Activated T-helper 1 cell treated with anti-CD3 and anti-CD28 coated beads, Interleukin-12 subunit alpha, Interleukin-12 subunit beta, Interleukin-2, Interleukin-4 antibody, amounts not matched to agents 30 ng/mL and 10 ng/mL and 1 ng/mL, durations not matched to agents 14 hours and 24 hours and 36 hours (primary cell): ENCODE results near the gene CRY2. TPM values are rescaled to one million over a fixed set of nuclear protein-coding genes. Genes with fewer than 3 reads are reported as not detected.
"Not testable (repeated sequence)": the region's sequence is repeated elsewhere in the genome, so short reads cannot be mapped to it uniquely, and the experiment has no call there.

Experiments used
- DNase-seq: peaks from one replicate; pipeline ENCODE4 v3.0.0; 2021; ENCODE audit warnings: low spot score
- H3K27ac Mint-ChIP-seq: one replicate; pipeline ENCODE4 v1.8.0; 2021; ENCODE audit warnings: mild to moderate bottlenecking, mixed read lengths
- H3K27me3 Mint-ChIP-seq: one replicate; pipeline ENCODE4 v1.8.0; 2022; ENCODE audit warnings: mild to moderate bottlenecking, moderate library complexity, mixed read lengths; ENCODE audit not compliant: insufficient read depth
- H3K36me3 Mint-ChIP-seq: one replicate; pipeline ENCODE4 v1.8.0; 2021; ENCODE audit warnings: low read depth, mixed read lengths
- H3K4me1 Mint-ChIP-seq: one replicate; pipeline ENCODE4 v1.8.0; 2021; ENCODE audit warnings: low read depth, mixed read lengths
- H3K4me3 Mint-ChIP-seq: one replicate; pipeline ENCODE4 v1.8.0; 2021; ENCODE audit warnings: mild to moderate bottlenecking, moderate library complexity, mixed read lengths
- H3K9me3 Mint-ChIP-seq: one replicate; pipeline ENCODE4 v1.8.0; 2021; ENCODE audit warnings: mixed read lengths
- intact Hi-C: fragments of 100-400 bp; cut with micrococcal nuclease; formaldehyde crosslinking; loops from one replicate; pipeline ENCODE4 v1.15.1; 2024
- total RNA-seq: library from RNA; stranded (reverse); gene quantifications from 2 replicates; pipeline ENCODE4 v1.2.3, GENCODE V29; 2022

Gene CRY2
- total RNA-seq, 1 donor from 2014 or later, result 23.7 TPM

DNA sequence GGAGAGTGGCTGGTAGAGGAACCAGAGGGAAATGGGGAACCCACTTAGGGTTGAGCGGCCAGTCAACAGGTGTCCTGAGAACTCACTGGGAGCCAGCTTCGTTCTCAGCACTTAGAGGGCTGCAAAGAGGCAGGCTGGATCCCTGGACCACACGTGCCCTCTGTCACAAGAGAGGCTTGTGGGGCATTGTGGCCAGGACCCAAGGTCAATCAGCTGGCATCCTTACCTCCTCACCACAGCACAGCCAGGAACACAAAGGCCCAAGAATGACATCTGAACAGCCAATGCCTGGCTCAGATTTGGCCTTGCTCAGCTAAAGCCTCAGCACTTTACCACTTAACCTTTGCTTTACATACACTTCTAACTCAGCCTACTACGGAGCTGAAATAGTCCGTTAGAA, 45.6 kb downstream of the CRY2 start:
- Mint-ChIP-seq H3K4me3 (no peak overlapping the region), H3K27me3 (peaks cover 18% of the 10 kb centered on the region), H3K27ac (no peak overlapping the region), H3K9me3 (no peaks in the 10 kb centered on the region), H3K4me1 (no peaks in the 10 kb centered on the region), H3K36me3 (no peaks in the 10 kb centered on the region)
- intact Hi-C loops, result no loop called here
- no peak for DNase-seq

DNA sequence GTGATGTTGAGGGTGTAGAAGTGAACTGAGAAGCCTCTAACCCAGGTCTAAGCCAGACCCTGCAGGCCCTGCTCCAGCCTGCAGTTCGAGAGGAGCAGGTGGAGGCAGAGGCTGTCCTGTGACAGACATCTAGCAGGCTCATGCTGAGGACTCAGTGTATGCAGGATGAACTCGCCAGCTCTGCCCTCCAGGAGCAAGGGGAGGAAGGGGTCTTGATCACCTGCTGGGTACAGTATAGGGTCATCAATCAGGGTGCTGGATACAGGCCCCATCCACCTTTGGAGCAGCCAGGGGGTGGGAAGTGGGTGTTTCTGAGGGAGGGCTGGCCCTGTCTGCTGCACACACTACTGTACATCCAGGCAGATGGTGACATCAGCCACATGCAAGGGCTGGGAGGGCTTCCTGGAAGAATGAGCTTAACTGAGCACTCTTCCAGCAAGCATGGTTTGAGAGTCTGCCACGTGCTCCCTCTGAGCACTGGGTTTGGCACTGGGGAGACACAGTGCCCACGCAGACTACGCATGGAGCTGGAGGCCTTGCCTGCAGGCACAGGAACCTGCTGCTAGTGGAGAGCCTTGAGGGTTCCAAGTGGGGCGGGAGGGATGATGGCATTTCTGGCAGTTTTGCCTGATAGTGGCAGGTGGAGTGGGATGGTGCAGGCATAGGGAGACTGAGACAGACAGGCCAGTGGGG, 47.4 kb downstream of the CRY2 start:
- no peaks in the 10 kb centered on the region for H3K36me3 Mint-ChIP-seq
- H3K4me1 Mint-ChIP-seq, result no peaks in the 10 kb centered on the region
- intact Hi-C loops, result no loop called here
- no peak overlapping the region for H3K27ac Mint-ChIP-seq
- H3K9me3 Mint-ChIP-seq, result no peaks in the 10 kb centered on the region
- H3K27me3 Mint-ChIP-seq, result peaks cover 24% of the 10 kb centered on the region
- DNase-seq, result no peak
- no peak overlapping the region for H3K4me3 Mint-ChIP-seq

GRCh38 chr11:45895553-45896259, 48.4 kb downstream of the CRY2 start:
- H3K27ac Mint-ChIP-seq, result no peak overlapping the region
- no peaks in the 10 kb centered on the region for H3K36me3 Mint-ChIP-seq
- H3K27me3 Mint-ChIP-seq, result peaks cover 23% of the 10 kb centered on the region
- H3K4me1 Mint-ChIP-seq, result no peaks in the 10 kb centered on the region
- no peaks in the 10 kb centered on the region for H3K9me3 Mint-ChIP-seq
- no peak overlapping the region for H3K4me3 Mint-ChIP-seq
- intact Hi-C loops, result no loop called here
- DNase-seq, result no peak

DNA sequence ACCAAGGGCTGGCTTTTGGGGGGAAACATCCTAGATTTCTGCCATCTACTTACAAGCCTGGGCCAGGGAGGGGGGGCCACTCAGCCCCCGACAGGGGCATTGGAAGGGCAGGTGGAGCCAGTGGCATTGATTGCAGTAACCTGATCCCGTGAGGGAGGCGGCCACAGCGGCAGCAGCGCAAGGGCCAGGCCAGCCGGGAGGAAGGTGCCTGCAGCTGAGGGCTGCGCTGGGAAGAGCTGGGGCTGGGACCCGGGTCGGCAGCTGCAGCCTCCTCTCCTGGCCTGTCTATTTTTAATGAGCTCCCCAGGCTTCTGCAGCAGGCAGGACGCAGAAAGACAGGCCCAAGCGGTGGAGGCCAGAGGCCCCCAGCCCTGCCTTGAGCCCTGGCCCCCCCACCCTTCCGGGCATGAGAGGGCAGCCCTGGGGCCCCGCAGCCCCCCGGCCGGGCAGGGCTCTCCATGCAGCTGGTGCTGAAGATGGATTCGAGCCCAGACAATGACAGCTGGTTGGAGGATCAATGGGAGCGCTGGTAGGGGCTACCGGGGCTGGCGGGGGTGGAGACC, 49.2 kb downstream of the CRY2 start:
- no peaks in the 10 kb centered on the region for H3K4me1 Mint-ChIP-seq
- no peak for DNase-seq
- no peaks in the 10 kb centered on the region for H3K9me3 Mint-ChIP-seq
- no peak overlapping the region for H3K27ac Mint-ChIP-seq
- H3K36me3 Mint-ChIP-seq, result no peaks in the 10 kb centered on the region
- intact Hi-C loops, result no loop called here
- no peak overlapping the region for H3K4me3 Mint-ChIP-seq
- H3K27me3 Mint-ChIP-seq, result peaks cover 30% of the 10 kb centered on the region

GRCh38 chr11:45897556-45897955, 50.3 kb downstream of the CRY2 start:
- Mint-ChIP-seq H3K36me3 (no peaks in the 10 kb centered on the region), H3K27ac (no peak overlapping the region), H3K27me3 (peaks cover 32% of the 10 kb centered on the region), H3K4me3 (no peak overlapping the region), H3K9me3 (no peaks in the 10 kb centered on the region), H3K4me1 (no peaks in the 10 kb centered on the region)
- DNase-seq, result no peak
- intact Hi-C loops, result no loop called here

DNA sequence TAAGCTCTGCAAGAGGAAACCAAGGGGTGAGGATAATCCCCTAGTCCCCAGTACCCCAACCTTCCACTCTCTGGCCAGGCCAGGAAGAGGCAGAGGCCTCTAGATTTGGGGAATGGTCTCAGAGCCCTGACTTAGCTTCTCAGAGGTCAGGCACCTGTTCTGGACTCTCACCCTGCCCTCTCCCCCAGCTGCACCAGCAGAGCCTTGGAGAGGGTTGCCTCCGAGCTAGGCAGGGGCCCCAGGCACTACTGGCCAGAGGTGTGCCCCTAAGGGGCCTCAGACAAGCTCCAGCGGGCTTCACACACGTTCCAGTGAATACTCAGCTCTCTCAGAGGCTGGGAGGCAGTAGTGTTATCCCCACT, 51.8 kb downstream of the CRY2 start:
- H3K36me3 Mint-ChIP-seq, result no peaks in the 10 kb centered on the region
- no peaks in the 10 kb centered on the region for H3K9me3 Mint-ChIP-seq
- H3K27ac Mint-ChIP-seq, result no peak overlapping the region
- peak overlapping the region; percentile 42 for H3K4me3 Mint-ChIP-seq
- H3K4me1 Mint-ChIP-seq, result no peaks in the 10 kb centered on the region
- DNase-seq, result no peak
- H3K27me3 Mint-ChIP-seq, result peaks cover 31% of the 10 kb centered on the region
- intact Hi-C loops, result loop anchor here (1.0 kb wide), 4 partner anchors 14 to 94 kb away; partner anchors contain the start of genes CRY2, MAPK8IP1 and SLC35C1

DNA sequence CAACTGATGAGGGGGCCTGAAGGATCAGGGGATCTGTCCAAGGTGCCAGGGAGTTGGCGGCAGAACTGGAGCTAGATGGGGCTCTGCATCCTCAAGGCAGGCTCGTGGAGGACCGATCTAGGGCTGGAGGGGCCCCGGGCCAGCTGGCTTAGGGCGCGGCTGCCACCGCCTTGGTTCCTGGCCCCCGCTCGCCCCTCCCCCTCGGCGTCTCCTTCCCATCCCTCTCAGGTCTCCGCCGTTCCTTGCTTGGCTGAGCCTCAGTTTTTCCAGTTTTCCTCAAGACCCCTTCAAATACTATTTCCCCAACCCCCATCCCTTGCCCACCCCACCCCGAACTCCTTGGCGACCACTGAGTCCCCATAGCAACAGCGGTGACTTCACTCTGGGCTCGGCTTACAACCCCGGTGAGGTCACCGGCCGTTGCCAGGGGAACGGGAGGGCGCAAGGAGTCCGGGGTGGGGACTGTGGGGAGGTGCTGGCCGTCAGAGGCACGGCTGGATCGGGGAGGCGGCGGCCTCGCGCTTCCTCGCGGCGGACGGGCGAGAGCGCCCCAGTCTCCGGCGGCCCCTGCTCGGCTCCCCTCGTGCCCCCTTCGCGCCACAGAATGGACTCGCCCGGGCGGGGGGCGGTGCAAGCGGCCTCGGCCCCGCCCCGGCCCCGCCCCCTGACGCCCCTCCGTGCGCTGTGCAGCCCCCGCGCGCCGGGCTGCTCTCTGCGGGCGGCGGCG, 52.3 kb downstream of the CRY2 start:
- Mint-ChIP-seq H3K36me3 (no peaks in the 10 kb centered on the region), H3K27me3 (peaks cover 30% of the 10 kb centered on the region), H3K27ac (no peak overlapping the region), H3K4me1 (no peaks in the 10 kb centered on the region), H3K9me3 (no peaks in the 10 kb centered on the region), H3K4me3 (peak overlapping the region; percentile 42)
- intact Hi-C loops, result loop anchor here (1.0 kb wide), 4 partner anchors 14 to 94 kb away; partner anchors contain the start of genes CRY2, MAPK8IP1 and SLC35C1
- peak; percentile 66 for DNase-seq

GRCh38 chr11:45900175-45900800, 53.0 kb downstream of the CRY2 start:
- H3K27ac Mint-ChIP-seq, H3K9me3 Mint-ChIP-seq, H3K36me3 Mint-ChIP-seq, H3K4me1 Mint-ChIP-seq, intact Hi-C loops, DNase-seq: not testable (repeated sequence)
- H3K4me3 Mint-ChIP-seq, result peak overlapping the region; percentile 63
- H3K27me3 Mint-ChIP-seq, result peaks cover 30% of the 10 kb centered on the region

GRCh38 chr11:45900916-45901617, 53.8 kb downstream of the CRY2 start:
- Mint-ChIP-seq H3K27ac (no peak overlapping the region), H3K4me3 (peak overlapping the region; percentile 63), H3K27me3 (peaks cover 28% of the 10 kb centered on the region), H3K4me1 (no peaks in the 10 kb centered on the region), H3K36me3 (no peaks in the 10 kb centered on the region), H3K9me3 (no peaks in the 10 kb centered on the region)
- intact Hi-C loops, result no loop called here
- no peak for DNase-seq

- no peaks in the 10 kb centered on the region for H3K4me1 Mint-ChIP-seq
- H3K36me3 Mint-ChIP-seq, result no peaks in the 10 kb centered on the region
- intact Hi-C loops, result no loop called here
- no peaks in the 10 kb centered on the region for H3K9me3 Mint-ChIP-seq
- no peak overlapping the region for H3K27ac Mint-ChIP-seq
- H3K27me3 Mint-ChIP-seq, result peaks cover 24% of the 10 kb centered on the region
- no peak for DNase-seq
- H3K4me3 Mint-ChIP-seq, result no peak overlapping the region
Observed at GRCh38 chr11:45901626-45902025, 54.4 kb downstream of the CRY2 start.

DNA sequence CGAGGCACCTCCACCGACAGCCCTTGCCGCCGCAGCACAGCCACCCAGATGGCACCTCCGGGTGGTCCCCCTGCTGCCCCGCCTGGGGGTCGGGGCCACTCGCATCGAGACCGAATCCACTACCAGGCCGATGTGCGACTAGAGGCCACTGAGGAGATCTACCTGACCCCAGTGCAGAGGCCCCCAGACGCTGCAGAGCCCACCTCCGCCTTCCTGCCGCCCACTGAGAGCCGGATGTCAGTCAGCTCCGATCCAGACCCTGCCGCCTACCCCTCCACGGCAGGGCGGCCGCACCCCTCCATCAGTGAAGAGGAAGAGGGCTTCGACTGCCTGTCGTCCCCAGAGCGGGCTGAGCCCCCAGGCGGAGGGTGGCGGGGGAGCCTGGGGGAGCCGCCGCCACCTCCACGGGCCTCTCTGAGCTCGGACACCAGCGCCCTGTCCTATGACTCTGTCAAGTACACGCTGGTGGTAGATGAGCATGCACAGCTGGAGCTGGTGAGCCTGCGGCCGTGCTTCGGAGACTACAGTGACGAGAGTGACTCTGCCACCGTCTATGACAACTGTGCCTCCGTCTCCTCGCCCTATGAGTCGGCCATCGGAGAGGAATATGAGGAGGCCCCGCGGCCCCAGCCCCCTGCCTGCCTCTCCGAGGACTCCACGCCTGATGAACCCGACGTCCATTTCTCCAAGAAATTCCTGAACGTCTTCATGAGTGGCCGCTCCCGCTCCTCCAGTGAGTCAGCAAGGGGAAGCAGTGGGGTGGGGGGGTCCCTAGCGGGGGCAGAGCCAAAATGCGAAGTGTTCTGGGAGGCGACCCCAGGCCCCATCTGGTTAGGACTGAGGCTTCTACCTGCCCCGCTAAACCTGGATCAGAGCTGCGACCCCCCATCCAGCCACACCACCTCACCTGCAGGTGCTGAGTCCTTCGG, 55.4 kb downstream of the CRY2 start:
- no peak for DNase-seq
- H3K4me3 Mint-ChIP-seq, result no peak overlapping the region
- H3K9me3 Mint-ChIP-seq, result no peaks in the 10 kb centered on the region
- H3K4me1 Mint-ChIP-seq, result no peaks in the 10 kb centered on the region
- no peak overlapping the region for H3K27ac Mint-ChIP-seq
- intact Hi-C loops, result no loop called here
- no peaks in the 10 kb centered on the region for H3K36me3 Mint-ChIP-seq
- H3K27me3 Mint-ChIP-seq, result peaks cover 24% of the 10 kb centered on the region
